Effector memory CD8-positive, alpha-beta T cell (primary cell): ENCODE measurements around the gene LRFN3.

Experiments used
- ATAC-seq: fragments of 150-1000 bp; cut with Tn5 transposase; replicated peaks from 2 replicates; pipeline ENCODE4 v1.10.0; 2021; ENCODE audit warnings: mild to moderate bottlenecking, moderate library complexity
- DNase-seq, 3 experiments: peaks; one replicate each; pipeline ENCODE4 v3.0.0; 2021
- H3K27ac Mint-ChIP-seq, 2 donors: one replicate each; pipeline ENCODE4 v1.8.0; 2022; ENCODE audit warnings: mild to moderate bottlenecking in 2 of 2, mixed read lengths in 2 of 2, moderate library complexity in 2 of 2
- H3K27me3 Mint-ChIP-seq, 2 donors: one replicate each; pipeline ENCODE4 v1.8.0; 2022; ENCODE audit warnings: mixed read lengths in 2 of 2
- H3K36me3 Mint-ChIP-seq: one replicate; pipeline ENCODE4 v1.8.0; 2022; ENCODE audit warnings: mild to moderate bottlenecking, moderate library complexity, mixed read lengths; ENCODE audit not compliant: insufficient read depth
- H3K4me1 Mint-ChIP-seq, 2 donors: one replicate each; pipeline ENCODE4 v1.8.0; 2022; ENCODE audit warnings: low read depth in 2 of 2, mixed read lengths in 2 of 2
- H3K4me3 Mint-ChIP-seq, 2 donors: one replicate each; pipeline ENCODE4 v1.8.0; 2022; ENCODE audit warnings: mild to moderate bottlenecking in 2 of 2, mixed read lengths in 2 of 2, moderate library complexity in 2 of 2
- H3K9me3 Mint-ChIP-seq, 2 donors: one replicate each; pipeline ENCODE4 v1.8.0; 2022; ENCODE audit warnings: mixed read lengths in 2 of 2

LRFN3 gene

DNA sequence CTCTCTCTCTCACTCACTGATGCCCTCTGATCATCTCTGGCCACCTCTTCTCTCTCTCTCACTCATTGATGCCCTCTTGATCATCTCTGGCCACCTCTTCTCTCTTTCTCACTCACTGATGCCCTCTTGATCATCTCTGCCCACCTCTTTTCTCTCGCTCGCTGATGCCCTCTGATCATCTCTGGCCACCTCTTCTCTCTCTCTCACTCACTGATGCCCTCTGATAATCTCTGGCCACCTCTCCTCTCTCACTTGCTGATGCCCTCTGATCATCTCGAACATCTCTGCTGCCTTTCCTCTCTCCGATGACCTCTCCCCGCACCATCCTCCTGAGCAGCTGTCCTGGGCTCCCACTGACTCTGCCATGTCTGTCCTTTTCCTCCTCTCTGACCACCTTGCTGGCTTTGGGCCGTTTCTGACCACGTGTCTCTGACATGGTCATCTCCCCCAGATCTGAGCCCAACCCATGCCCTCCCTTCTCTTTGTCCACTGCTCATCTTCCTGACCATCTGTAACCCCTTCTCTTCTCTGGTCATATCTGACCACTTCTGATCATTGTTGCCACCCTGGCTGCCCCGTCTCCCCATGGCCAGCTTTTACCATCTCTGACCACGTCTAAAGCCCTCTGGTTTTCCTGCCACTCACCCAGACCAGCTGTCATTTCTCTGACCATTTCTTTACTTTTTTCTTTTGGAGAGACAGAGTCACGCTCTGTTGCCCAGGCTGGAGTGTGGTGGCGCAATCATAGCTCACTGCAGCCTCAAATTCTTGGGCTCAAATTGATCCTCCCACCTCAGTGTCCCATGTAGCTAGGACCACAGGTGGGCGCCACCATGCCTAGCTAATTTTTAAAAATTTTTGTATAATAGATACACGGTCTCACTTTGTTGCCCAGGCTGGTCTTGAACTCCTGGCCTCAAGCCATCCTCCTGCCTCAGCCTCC, 2.4 kb downstream of the LRFN3 start:
- peaks cover 17% of the 10 kb centered on the region for H3K36me3 Mint-ChIP-seq
- H3K9me3 Mint-ChIP-seq: no peaks in the 10 kb centered on the region
- ATAC-seq (no peak), DNase-seq (no peak)
- peaks cover 24 to 33% of the 10 kb centered on the region in 2 donors for H3K4me1 Mint-ChIP-seq
- H3K4me3 Mint-ChIP-seq: peak overlapping the region; percentile 72 to 86
- H3K27me3 Mint-ChIP-seq: no peaks in the 10 kb centered on the region
- H3K27ac Mint-ChIP-seq: peak overlapping the region; percentile 16 to 77

DNA sequence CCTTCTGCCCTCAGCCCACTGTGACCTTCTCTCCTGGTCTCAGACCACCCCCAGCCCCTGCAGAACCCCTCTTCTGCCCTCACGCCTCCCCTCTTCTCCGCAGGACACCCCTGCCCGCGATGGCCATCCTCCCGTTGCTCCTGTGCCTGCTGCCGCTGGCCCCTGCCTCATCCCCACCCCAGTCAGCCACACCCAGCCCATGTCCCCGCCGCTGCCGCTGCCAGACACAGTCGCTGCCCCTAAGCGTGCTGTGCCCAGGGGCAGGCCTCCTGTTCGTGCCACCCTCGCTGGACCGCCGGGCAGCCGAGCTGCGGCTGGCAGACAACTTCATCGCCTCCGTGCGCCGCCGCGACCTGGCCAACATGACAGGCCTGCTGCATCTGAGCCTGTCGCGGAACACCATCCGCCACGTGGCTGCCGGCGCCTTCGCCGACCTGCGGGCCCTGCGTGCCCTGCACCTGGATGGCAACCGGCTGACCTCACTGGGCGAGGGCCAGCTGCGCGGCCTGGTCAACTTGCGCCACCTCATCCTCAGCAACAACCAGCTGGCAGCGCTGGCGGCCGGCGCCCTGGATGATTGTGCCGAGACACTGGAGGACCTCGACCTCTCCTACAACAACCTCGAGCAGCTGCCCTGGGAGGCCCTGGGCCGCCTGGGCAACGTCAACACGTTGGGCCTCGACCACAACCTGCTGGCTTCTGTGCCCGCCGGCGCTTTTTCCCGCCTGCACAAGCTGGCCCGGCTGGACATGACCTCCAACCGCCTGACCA, 3.3 kb downstream of the LRFN3 start:
- DNase-seq (no peak), ATAC-seq (no peak)
- H3K4me3 Mint-ChIP-seq: peak overlapping the region in 1 of 2 donors; percentile 86
- H3K4me1 Mint-ChIP-seq: peaks cover 24 to 39% of the 10 kb centered on the region in 2 donors
- H3K9me3 Mint-ChIP-seq: no peaks in the 10 kb centered on the region
- H3K27me3 Mint-ChIP-seq: no peaks in the 10 kb centered on the region
- peak overlapping the region in 1 of 2 donors; percentile 77 for H3K27ac Mint-ChIP-seq
- peaks cover 22% of the 10 kb centered on the region for H3K36me3 Mint-ChIP-seq

DNA sequence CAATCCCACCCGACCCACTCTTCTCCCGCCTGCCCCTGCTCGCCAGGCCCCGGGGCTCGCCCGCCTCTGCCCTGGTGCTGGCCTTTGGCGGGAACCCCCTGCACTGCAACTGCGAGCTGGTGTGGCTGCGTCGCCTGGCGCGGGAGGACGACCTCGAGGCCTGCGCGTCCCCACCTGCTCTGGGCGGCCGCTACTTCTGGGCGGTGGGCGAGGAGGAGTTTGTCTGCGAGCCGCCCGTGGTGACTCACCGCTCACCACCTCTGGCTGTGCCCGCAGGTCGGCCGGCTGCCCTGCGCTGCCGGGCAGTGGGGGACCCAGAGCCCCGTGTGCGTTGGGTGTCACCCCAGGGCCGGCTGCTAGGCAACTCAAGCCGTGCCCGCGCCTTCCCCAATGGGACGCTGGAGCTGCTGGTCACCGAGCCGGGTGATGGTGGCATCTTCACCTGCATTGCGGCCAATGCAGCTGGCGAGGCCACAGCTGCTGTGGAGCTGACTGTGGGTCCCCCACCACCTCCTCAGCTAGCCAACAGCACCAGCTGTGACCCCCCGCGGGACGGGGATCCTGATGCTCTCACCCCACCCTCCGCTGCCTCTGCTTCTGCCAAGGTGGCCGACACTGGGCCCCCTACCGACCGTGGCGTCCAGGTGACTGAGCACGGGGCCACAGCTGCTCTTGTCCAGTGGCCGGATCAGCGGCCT, 4.1 kb downstream of the LRFN3 start:
- Mint-ChIP-seq H3K4me1 (peaks cover 24 to 39% of the 10 kb centered on the region in 2 donors), H3K4me3 (no peak overlapping the region), H3K27me3 (no peaks in the 10 kb centered on the region), H3K9me3 (no peaks in the 10 kb centered on the region), H3K27ac (no peak overlapping the region), H3K36me3 (peaks cover 22% of the 10 kb centered on the region)
- ATAC-seq: no peak
- DNase-seq: no peak

DNA sequence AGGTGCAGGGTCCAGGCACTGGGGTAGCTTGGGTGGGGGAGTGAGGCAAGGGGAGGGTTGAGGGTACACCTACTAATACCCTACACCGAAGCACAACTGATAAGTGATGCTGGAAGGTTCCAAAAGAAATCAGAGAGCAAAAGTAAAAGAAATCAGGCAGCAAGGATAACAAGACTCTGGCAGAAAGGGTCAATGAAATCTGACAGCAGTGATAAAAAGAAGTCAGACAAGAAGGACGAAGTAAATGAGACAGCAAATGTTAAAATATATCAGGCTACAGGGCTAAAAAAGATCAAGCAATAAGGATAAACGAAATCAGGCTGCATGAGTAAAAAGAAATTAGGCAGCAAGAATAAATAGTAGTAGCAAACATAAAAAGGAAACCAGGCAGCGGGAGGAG, 4.7 kb downstream of the LRFN3 start:
- H3K36me3 Mint-ChIP-seq: peaks cover 22% of the 10 kb centered on the region
- no peak for DNase-seq
- H3K4me1 Mint-ChIP-seq: peaks cover 23 to 38% of the 10 kb centered on the region in 2 donors
- ATAC-seq: no peak
- no peak overlapping the region for H3K27ac Mint-ChIP-seq
- H3K4me3 Mint-ChIP-seq: no peak overlapping the region
- H3K9me3 Mint-ChIP-seq: no peaks in the 10 kb centered on the region
- H3K27me3 Mint-ChIP-seq: no peaks in the 10 kb centered on the region

GRCh38 chr19:35942235-35942634, 6.1 kb downstream of the LRFN3 start:
- Mint-ChIP-seq H3K4me3 (no peak overlapping the region), H3K27me3 (no peaks in the 10 kb centered on the region), H3K9me3 (no peaks in the 10 kb centered on the region), H3K36me3 (peaks cover 29% of the 10 kb centered on the region), H3K4me1 (peaks cover 24 to 36% of the 10 kb centered on the region in 2 donors), H3K27ac (no peak overlapping the region)
- ATAC-seq (no peak), DNase-seq (no peak)

DNA sequence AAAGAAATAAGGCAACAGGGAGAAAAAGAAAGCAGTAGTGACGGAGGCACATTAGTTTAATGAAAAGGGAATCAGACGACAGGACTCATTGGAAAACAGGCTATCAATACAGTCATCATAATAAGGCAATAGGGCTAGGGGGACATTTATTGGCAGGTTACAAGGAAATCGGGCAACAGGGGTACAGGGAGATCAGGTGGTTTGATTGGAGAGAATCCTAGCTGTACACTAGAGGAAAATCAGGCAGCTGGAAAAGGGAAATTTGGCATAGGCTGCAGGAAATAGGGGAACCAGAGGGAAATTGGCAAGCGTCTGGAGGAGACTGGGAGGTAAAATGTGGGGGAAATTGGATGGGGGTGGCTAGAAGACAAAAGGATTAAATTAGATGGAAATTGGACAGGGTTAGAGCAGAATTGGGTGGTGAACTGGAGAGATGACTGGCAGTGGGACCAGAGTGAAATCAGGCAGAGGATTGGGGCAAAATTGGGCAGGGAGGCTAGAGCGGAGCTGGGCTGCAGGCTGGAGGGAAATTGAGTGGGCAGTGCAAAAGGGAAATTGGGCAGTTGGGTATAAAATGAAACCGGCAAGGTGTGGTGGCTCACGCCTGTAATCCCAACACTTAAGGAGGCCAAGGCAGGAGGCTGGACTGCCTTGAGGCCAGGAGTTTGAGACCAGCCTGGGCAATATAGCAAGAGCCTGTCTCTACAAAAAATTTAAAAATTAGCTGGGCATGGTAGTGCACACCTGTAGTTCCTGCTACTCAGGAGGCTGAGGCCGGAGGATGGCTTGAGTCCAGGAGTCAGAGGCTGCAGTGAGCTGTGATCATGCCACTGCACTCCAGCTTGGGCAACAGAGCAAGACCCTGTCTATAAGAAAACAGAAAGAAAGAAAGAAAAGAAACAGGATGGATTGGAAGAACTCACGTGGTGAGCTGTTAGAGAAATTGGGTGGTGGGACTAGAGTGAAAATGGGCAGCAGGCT, 7.4 kb downstream of the LRFN3 start:
- Mint-ChIP-seq H3K4me3 (no peak overlapping the region), H3K36me3 (peaks cover 36% of the 10 kb centered on the region), H3K27ac (peak overlapping the region in 1 of 2 donors; percentile 1), H3K9me3 (no peaks in the 10 kb centered on the region), H3K4me1 (peaks cover 19 to 28% of the 10 kb centered on the region in 2 donors), H3K27me3 (no peaks in the 10 kb centered on the region)
- DNase-seq (no peak), ATAC-seq (no peak)

DNA sequence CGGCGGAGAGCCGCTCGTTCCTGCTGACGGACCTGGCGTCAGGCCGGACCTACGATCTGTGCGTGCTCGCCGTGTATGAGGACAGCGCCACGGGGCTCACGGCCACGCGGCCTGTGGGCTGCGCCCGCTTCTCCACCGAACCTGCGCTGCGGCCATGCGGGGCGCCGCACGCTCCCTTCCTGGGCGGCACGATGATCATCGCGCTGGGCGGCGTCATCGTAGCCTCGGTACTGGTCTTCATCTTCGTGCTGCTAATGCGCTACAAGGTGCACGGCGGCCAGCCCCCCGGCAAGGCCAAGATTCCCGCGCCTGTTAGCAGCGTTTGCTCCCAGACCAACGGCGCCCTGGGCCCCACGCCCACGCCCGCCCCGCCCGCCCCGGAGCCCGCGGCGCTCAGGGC, 8.4 kb downstream of the LRFN3 start:
- Mint-ChIP-seq H3K4me3 (no peak overlapping the region), H3K27me3 (no peaks in the 10 kb centered on the region), H3K4me1 (peaks cover 19 to 26% of the 10 kb centered on the region in 2 donors), H3K9me3 (no peaks in the 10 kb centered on the region), H3K27ac (no peak overlapping the region), H3K36me3 (peaks cover 30% of the 10 kb centered on the region)
- DNase-seq (no peak), ATAC-seq (no peak)

DNA sequence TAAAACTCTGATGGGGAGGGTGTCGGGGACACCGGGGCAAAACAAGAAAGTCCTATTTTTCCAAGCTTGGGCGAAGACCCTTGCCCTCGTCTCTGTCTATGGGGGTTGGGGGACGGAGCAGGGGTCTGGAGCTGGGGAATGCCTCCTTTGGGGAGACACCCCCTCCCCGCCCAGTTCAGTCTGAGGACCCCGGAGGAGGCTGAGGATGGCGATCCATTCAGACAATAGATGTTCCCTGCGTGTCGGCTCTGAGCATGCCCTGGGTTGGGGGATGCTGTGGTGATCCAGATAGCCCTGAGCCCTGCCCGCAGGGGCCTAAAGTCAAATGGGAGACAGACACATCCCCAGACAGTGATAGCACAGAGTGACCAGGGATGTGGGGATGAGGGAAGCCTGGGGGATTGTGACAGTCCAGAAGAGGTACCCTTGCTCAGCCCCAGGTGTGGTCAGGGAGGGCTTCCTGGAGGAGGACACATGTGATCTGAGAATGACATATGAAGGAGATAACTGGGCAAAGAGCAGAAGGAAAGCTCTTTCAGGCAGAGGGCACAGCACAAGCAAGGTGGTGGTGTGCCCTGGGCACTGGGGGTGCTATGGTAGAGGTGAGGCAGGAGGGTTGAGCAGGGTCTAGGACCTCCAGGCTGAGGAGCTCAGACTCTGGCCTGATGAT, 9.1 kb downstream of the LRFN3 start:
- DNase-seq: no peak
- peak overlapping the region in 1 of 2 donors; percentile 83 for H3K27ac Mint-ChIP-seq
- H3K27me3 Mint-ChIP-seq: no peaks in the 10 kb centered on the region
- peaks cover 26% of the 10 kb centered on the region for H3K36me3 Mint-ChIP-seq
- peaks cover 21 to 33% of the 10 kb centered on the region in 2 donors for H3K4me1 Mint-ChIP-seq
- ATAC-seq: no peak
- no peaks in the 10 kb centered on the region for H3K9me3 Mint-ChIP-seq
- no peak overlapping the region for H3K4me3 Mint-ChIP-seq

GRCh38 chr19:35946203-35946602, 10.0 kb downstream of the LRFN3 start:
- DNase-seq: no peak
- Mint-ChIP-seq H3K9me3 (no peaks in the 10 kb centered on the region), H3K4me1 (peaks cover 20 to 37% of the 10 kb centered on the region in 2 donors), H3K27me3 (no peaks in the 10 kb centered on the region), H3K36me3 (peaks cover 24% of the 10 kb centered on the region), H3K27ac (peak overlapping the region; percentile 83 to 92), H3K4me3 (no peak overlapping the region)
- ATAC-seq: no peak

GRCh38 chr19:35949131-35949530, 13.0 kb downstream of the LRFN3 start:
- DNase-seq: no peak
- peaks cover 36 to 51% of the 10 kb centered on the region in 2 donors for H3K4me1 Mint-ChIP-seq
- no peak for ATAC-seq
- H3K9me3 Mint-ChIP-seq: no peaks in the 10 kb centered on the region
- no peak overlapping the region for H3K4me3 Mint-ChIP-seq
- no peaks in the 10 kb centered on the region for H3K27me3 Mint-ChIP-seq
- H3K27ac Mint-ChIP-seq: peak overlapping the region; percentile 36 to 90
- H3K36me3 Mint-ChIP-seq: peaks cover 20% of the 10 kb centered on the region

DNA sequence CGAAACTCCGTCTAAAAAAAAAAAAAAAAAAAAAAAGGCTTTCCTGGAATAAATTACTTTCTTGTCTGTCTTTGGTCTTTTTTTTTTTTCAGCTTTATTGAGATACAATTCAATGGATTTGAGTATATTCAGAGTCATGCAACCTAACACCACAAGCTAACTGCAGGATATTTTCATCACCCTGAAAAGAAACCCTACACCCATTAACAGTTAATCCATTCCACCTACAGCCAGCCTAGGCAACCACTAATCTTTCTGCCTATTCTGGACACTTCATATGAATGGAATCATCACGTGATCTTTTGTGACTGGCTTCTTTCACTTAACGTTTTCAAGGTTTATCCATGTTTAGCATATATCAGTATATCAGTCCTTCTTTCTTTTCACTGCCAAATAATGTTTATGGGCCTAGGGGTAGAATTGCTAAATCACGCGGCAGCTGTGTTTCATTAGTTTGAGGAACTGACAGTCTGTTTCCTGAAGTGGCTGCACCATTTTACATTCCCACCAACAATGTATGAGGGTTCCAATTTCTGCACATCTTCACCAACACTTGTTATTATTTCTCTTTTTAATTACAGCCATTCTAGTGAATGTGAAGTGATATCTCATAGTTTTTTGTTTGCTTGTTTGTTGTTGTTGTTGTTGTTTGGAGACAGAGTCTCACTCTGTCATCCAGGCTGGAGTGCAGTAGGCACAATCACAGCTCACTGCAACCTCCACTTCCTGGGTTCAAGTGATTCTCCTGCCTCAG, 19.9 kb downstream of the LRFN3 start:
- Mint-ChIP-seq H3K4me3 (peak overlapping the region in 1 of 2 donors; percentile 76), H3K4me1 (peaks cover 39 to 52% of the 10 kb centered on the region in 2 donors)

More for the DNA sequence above, 19.9 kb downstream of the LRFN3 start:
- no peaks in the 10 kb centered on the region for H3K9me3 Mint-ChIP-seq
- peaks cover 5% of the 10 kb centered on the region for H3K36me3 Mint-ChIP-seq
- H3K27me3 Mint-ChIP-seq: no peaks in the 10 kb centered on the region
- peak overlapping the region in 1 of 2 donors; percentile 69 for H3K27ac Mint-ChIP-seq
- DNase-seq: no peak
- no peak for ATAC-seq
